Activated T-cell treated with anti-CD3 and anti-CD28 coated beads, Interleukin-2, amount 50 U/mL, for 4 hours (primary cell): ENCODE measurements around the gene HNRNPR. TPM values are rescaled to one million over a fixed set of nuclear protein-coding genes. Genes with fewer than 3 reads are reported as not detected.
A peak's percentile ranks its signal among the peaks of the same experiment; 100 is the strongest.
"Not testable (repeated sequence)": the region's sequence is repeated elsewhere in the genome, so short reads cannot be mapped to it uniquely, and the experiment has no call there.

ENCODE experiments used
- ATAC-seq, 2 donors: fragments of 200-7000 bp; cut with Tn5 transposase; one replicate each; pipeline ENCODE4 v1.10.0; 2021
- DNase-seq: peaks from one replicate; pipeline ENCODE4 v3.0.0-alpha.2; 2020
- H3K27me3 Mint-ChIP-seq: one replicate; pipeline ENCODE4 v1.8.0; 2021; ENCODE audit warnings: low read depth, mixed read lengths
- H3K36me3 Mint-ChIP-seq: one replicate; pipeline ENCODE4 v1.8.0; 2022; ENCODE audit warnings: mixed read lengths; ENCODE audit not compliant: insufficient read depth
- H3K4me1 Mint-ChIP-seq: one replicate; pipeline ENCODE4 v1.8.0; 2021; ENCODE audit warnings: low read depth, mixed read lengths
- H3K4me3 Mint-ChIP-seq: one replicate; pipeline ENCODE4 v1.8.0; 2021; ENCODE audit warnings: mild to moderate bottlenecking, moderate library complexity, mixed read lengths
- H3K9me3 Mint-ChIP-seq: one replicate; pipeline ENCODE4 v1.8.0; 2021; ENCODE audit warnings: mixed read lengths
- total RNA-seq, 3 donors: library from RNA; stranded (reverse); gene quantifications; one replicate each; pipeline ENCODE4 v1.2.1, GENCODE V29; 2021

Gene HNRNPR
- 100 to 1,000 TPM; 253 to 269 (median 254) TPM for total RNA-seq

DNA sequence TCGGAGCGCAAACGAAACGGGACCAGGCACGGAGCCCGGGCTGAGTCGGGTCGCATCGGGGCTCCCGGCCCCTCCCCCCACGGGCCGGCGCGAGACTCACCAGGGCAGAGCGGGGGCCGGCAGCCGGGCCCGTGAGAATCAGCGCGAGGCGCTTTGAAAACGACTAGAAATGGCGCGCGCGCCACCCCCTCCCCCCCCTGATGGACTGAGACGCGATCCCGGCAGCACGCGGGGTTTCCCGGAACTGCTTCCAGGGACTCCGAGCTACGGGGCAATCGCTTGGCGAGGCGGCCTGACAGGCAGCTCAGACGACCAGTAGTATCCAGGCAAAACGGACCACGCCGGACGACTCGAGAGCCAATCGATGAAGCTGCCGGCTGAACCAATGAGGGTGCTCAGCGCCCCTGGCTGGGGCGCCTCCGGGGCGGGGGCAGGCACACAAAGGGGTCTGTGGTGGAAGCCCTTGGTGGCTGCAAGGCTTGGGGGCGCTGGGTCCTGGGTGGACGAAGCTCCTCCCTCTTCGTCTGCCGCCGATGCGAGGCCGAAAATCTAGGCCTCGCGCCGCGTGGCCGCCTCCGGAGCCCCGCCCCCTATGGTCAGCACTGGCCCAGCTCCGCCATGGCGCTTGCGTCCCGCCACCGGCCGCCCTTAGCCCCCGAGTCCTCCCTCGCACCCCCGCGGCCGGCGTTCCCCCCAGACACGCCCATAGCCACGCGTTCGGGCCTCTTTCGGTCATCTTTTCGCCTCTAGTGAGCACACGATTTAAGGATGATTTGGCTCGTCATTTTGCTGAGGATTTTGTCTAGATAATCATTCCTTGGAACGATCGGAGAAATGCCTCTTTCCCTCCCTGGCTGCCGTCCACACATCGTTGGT lies at the start of gene HNRNPR:
Gene HNRNPR, minus strand, starts transcription at position 174 of the 876 bp plus-strand sequence. CDS start 3,276 bp downstream, outside the sequence.
- H3K36me3 Mint-ChIP-seq: peaks cover 11% of the 10 kb centered on the region
- peak; percentile 98 for DNase-seq
- H3K9me3 Mint-ChIP-seq: no peaks in the 10 kb centered on the region
- peak; percentile 96 to 97 for ATAC-seq
- H3K4me1 Mint-ChIP-seq: peaks cover 40% of the 10 kb centered on the region
- H3K27me3 Mint-ChIP-seq: no peaks in the 10 kb centered on the region
- peak within 1 kb of the TSS; percentile 90 for H3K4me3 Mint-ChIP-seq

DNA sequence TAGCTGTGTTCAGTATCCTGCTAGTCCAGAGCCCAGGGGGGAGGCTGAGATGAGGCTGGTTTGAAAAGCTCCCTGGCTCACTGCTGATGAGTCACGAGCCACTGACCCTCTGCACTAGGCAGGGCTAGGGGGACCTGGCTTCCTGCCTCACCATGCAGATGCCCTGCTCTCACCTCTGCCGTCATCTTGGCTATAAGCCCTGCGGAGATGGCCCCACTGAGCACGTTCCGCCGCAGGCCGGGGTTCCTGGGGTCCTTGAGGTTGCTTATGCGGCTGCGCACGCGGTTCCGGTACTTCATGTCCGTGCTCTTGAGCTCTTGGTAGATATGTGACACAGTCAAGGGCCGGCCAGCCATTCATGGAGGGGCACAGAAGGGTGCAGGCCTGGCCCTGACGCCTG lies 49.6 kb upstream of the HNRNPR start:
- Mint-ChIP-seq H3K4me3 (no peak overlapping the region), H3K36me3 (peaks cover 9% of the 10 kb centered on the region), H3K9me3 (no peaks in the 10 kb centered on the region), H3K27me3 (no peaks in the 10 kb centered on the region), H3K4me1 (no peaks in the 10 kb centered on the region)
- DNase-seq: no peak
- ATAC-seq: no peak

DNA sequence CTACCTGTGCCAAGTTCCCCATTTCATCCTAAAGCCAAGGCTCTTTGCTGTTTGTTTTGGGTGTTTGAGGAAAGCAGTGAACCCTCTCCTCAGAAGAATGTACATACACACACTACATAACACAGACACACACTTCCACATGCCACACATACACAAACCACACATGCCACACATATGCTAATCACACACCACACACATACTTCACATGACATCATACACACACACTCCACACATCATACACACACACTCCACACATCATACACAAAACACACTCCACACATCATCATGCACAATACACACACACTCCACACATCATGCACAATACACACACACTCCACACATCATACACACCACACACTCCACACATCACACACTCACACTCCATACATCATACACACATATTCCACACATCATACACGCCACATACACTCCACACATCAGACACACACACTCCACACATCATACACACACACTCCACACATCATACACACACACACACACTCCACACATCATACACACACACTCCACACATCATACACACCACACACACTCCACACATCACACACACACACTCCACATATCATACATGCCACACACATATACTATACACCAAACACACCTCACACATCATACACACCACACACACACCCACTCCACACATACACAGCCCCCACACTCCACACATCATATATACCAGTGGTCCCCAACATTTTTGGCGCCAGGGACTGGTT lies 48.2 kb upstream of the HNRNPR start:
- Mint-ChIP-seq H3K9me3 (no peaks in the 10 kb centered on the region), H3K4me3 (no peak overlapping the region), H3K4me1 (no peaks in the 10 kb centered on the region), H3K27me3 (no peaks in the 10 kb centered on the region), H3K36me3 (peaks cover 9% of the 10 kb centered on the region)
- ATAC-seq: no peak
- DNase-seq: no peak

DNA sequence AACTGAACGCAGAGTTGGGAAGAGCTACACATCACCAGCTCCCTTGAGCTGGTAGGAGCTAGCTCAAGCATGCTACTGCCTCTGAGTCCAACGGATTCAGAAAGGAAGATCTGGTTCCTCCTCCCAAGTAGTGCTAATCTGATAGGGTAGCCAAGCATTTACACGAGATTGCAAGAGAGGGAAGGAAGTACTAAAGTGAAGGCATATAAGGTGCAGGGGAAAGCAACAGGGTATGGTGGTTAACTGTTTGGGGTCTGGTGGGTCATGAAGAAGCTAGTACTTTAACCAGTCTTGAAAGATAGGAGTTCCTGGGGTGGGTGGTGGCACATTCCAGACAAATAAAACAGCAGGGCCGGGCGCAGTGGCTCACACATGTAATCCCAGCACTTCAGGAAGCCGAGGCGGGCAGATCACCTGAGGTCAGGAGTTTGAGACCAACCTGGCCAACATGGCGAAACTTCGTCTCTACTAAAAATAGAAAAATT lies 45.8 kb upstream of the HNRNPR start:
- peaks cover 9% of the 10 kb centered on the region for H3K36me3 Mint-ChIP-seq
- ATAC-seq: no peak
- H3K4me1 Mint-ChIP-seq: no peaks in the 10 kb centered on the region
- no peaks in the 10 kb centered on the region for H3K9me3 Mint-ChIP-seq
- no peaks in the 10 kb centered on the region for H3K27me3 Mint-ChIP-seq
- H3K4me3 Mint-ChIP-seq: no peak overlapping the region
- no peak for DNase-seq

DNA sequence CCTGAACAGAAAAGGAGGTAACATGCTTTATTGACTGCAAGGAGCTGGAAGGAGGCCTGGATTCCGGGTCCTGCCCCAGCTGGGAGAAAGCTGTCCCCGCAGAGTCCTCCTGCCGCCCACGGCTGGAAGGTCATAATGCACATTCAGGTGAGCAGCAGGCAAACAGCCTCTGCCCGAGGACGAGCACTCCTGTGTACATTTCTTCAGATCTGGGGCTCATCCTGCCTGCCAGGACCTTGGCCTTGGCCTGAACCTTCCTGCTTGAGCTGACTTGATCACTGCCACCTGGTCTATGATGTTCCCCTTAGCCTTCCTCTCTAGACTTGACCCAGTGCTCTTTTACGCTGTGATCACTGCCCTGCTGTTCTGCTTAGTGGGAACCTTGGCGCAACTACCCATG lies 43.4 kb upstream of the HNRNPR start:
- no peak for ATAC-seq
- Mint-ChIP-seq H3K27me3 (no peaks in the 10 kb centered on the region), H3K4me1 (no peaks in the 10 kb centered on the region), H3K36me3 (no peaks in the 10 kb centered on the region), H3K4me3 (no peak overlapping the region), H3K9me3 (no peaks in the 10 kb centered on the region)
- no peak for DNase-seq

DNA sequence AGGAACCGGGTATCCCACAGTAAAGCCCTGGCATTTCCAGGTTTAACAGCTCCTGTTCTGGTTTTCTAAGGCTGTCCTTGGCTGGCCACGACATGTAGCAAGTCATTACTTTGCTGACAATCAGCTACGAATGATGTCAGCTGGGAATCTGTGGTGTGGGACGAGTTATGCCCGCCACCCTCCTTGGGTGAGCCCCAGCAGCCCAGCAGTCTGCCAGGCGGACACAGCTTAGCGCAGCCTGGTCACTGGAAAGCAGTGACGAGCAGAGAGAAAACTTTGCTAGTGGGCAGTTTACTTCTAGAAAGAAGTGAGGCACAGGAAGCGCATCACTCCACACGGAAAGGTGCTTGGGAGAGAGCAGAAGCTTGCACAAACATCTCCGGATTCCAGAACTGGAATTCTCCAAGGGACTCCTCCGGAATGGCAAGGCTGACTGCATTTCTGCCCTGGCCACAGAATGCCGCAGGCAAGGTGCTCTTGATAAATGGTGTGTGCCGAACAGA lies 41.1 kb upstream of the HNRNPR start:
- H3K9me3 Mint-ChIP-seq: no peaks in the 10 kb centered on the region
- no peak for DNase-seq
- no peak overlapping the region for H3K4me3 Mint-ChIP-seq
- ATAC-seq: no peak
- peaks cover 8% of the 10 kb centered on the region for H3K36me3 Mint-ChIP-seq
- no peaks in the 10 kb centered on the region for H3K27me3 Mint-ChIP-seq
- H3K4me1 Mint-ChIP-seq: no peaks in the 10 kb centered on the region

DNA sequence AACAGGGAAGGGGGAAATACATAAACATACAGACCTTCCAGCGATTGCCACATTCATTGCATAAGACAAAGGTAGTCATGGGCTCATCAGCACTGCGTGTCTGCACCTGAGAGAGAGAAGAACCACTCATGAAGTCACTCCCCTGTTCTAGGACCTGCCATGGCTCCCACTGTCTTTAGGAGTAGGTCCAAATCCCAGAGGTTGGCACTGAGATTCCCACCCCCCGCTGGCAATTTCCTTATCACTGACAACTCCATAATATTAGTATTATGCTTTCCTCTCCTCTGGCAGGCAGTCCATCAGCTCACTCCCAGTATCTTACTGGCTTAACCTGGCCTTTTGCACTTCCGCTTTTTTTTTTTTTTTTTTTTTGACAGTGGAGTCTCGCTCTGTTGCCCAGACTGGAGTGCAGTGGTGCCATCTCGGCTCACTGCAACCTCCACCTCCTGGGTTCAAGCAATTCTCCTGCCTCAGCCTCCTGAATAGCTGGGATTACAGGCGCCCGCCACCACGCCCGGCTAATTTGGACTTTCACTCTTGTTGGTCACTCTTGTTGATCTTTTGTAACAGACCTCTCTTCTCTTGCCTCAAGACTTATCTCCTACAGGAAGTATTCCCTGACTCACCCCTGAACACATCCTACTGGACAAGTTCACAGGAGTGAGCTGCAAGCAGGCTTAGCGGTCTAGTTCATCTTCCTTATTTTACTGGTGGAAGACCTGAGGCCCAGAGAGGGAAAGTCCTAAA lies 40.4 kb upstream of the HNRNPR start:
- no peaks in the 10 kb centered on the region for H3K9me3 Mint-ChIP-seq
- H3K36me3 Mint-ChIP-seq: peaks cover 8% of the 10 kb centered on the region
- no peaks in the 10 kb centered on the region for H3K27me3 Mint-ChIP-seq
- DNase-seq (no peak), ATAC-seq (no peak)
- no peaks in the 10 kb centered on the region for H3K4me1 Mint-ChIP-seq
- no peak overlapping the region for H3K4me3 Mint-ChIP-seq

DNA sequence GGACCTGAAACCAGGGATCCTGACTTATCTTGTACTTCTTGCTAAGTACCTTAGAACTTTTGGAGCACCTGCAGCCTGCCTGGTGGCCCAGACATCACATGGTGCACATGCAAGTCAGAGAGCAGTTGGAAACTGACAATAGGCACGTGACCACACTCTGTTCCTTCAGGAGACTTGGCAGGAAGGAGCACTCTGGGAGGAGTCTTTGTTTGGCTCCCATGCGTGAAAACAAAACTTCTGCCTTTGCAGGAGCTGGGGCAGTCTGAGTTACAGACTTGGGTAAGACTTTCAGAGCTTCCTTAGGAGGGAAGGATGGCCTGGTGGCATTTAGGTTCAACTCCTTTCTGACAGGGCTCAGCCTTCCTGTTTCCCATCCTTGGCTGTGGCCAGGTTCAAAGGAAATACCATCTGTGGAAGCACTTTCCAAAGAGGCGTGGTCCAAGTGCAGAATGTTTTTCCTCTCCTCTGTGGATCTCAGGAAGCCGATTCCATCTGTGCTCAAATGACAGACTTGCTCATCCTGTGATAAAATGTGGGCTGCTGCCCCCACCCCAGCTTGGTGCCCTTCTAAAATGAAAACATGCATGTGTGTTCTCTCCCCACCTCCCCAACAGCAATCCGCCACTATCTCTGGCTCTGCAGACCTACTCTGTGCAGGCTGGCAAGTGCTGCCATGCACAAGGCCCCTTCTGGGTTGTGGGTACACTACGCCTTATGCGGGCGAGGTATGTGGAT lies 39.7 kb upstream of the HNRNPR start:
- DNase-seq (no peak), ATAC-seq (no peak)
- Mint-ChIP-seq H3K4me1 (no peaks in the 10 kb centered on the region), H3K4me3 (no peak overlapping the region), H3K27me3 (no peaks in the 10 kb centered on the region), H3K36me3 (peaks cover 8% of the 10 kb centered on the region), H3K9me3 (no peaks in the 10 kb centered on the region)

DNA sequence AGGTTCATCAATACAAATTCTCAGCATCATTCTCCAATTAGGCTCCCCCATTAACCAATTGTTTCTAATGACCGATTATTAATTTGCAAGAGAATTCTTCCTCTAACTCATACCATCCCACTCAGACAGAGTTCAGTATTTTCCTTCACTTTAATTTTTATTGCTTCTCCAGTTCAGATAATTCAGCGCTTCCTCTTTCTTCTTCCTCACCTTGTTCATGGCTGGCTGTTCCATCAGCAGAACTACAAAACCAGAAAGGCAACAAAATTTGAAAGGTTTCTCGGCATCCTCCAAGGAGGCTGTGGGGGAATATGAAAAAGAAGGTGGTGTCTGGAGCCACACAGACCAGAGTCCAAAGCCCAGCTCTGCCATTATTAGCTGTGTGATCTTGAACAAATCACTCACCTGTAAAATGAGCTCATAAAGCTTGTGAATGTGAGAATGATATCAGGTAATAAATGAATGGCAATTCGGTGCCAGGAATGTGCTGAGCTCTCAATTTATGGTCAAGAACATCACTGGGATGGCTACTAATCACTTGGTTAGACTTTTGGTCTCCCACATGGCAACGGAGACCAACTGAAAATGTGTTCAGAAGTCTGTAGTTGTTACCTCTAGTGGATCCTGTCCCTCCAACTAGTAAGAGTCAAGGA lies 37.3 kb upstream of the HNRNPR start:
- ATAC-seq: no peak
- Mint-ChIP-seq H3K4me1 (no peaks in the 10 kb centered on the region), H3K27me3 (no peaks in the 10 kb centered on the region), H3K36me3 (peaks cover 8% of the 10 kb centered on the region), H3K9me3 (no peaks in the 10 kb centered on the region), H3K4me3 (no peak overlapping the region)
- DNase-seq: no peak

DNA sequence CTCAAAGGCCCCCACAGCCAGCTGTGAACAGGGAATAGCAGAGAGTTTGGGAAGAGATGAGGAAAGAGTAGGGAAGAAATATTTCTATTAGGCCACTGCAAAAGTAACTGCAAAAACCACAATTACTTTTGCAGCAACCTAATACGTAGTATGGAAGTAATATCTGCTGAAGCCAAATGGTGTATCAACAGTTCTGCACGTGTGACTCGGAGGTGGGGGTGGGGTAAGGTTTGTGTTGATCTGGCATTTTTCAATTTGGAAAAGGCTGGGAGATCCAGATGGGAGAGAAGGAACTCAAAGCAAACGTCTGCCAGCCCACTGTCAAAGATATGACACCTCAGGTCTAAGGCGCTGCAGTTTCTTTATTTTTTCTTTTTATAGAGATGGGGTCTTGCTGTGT lies 36.6 kb upstream of the HNRNPR start:
- H3K4me1 Mint-ChIP-seq: no peaks in the 10 kb centered on the region
- H3K9me3 Mint-ChIP-seq: no peaks in the 10 kb centered on the region
- DNase-seq (no peak), ATAC-seq (no peak)
- no peaks in the 10 kb centered on the region for H3K27me3 Mint-ChIP-seq
- H3K4me3 Mint-ChIP-seq: no peak overlapping the region
- H3K36me3 Mint-ChIP-seq: peaks cover 8% of the 10 kb centered on the region

DNA sequence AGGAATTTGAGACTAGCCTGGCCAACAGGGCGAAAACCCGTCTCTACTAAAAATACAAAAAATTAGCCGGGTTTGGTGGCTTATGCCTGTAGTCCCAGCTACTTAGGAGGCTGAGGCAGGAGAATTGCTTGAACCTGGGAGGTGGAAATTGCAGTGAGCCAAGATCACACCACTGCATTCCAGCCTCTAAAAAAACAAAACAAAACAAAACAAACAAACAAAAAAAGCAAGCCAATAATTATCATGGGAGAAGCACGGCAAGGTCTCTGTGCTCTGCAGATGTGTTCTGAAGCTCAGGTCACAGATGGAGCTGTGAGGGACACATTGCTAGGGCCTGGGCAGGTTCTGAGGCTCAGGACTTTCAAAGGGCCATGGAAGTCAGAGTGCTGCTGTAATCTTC lies 36.2 kb upstream of the HNRNPR start:
- not testable (repeated sequence) for H3K9me3 Mint-ChIP-seq, H3K4me1 Mint-ChIP-seq, H3K4me3 Mint-ChIP-seq, ATAC-seq, DNase-seq, H3K36me3 Mint-ChIP-seq, H3K27me3 Mint-ChIP-seq

DNA sequence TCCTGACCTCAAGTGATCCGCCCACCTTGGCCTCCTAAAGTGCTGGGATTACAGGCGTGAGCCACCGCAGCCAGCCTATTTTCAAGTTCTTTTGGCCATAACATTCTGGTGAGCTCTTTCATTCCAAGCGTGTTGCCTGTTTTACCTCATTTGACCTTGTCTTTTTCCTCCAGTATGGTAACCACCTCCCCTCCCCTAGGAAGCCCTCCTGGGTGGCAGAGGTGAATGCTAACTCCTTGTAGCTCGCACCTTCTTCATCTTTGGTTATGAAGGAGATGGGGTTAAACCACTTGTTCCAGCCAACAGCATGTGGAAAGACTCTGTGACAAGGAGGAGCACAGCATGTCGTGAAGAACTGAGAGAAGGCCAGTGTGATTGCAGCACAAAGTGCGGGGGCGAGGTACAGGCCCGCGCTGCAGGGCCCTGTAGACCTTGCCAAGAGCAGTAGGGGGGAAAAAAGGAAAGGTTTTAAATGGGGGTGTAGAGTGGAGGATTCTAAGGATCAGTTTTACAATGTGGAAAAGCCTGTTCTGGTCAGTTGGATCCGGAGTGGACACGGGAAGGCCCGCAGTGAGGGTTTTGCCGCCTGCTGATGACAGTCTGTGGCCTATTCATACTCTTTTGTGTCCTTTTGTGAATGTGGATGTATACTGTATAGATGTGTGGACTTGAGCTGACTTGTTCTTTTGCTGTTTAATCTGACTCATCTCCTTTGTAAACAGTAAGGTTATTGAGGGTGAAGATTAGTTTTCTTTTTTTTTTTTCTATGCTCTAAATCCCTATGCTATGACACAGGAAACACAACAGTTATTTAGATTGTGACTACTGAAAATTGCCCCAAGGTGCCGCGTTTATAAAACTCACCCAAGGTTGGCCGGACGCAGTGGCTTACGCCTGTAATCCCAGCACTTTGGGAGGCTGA lies 33.1 kb upstream of the HNRNPR start:
- DNase-seq (no peak), ATAC-seq (no peak)
- H3K27me3 Mint-ChIP-seq: no peaks in the 10 kb centered on the region
- H3K4me3 Mint-ChIP-seq: no peak overlapping the region
- H3K4me1 Mint-ChIP-seq: no peaks in the 10 kb centered on the region
- H3K9me3 Mint-ChIP-seq: no peaks in the 10 kb centered on the region
- H3K36me3 Mint-ChIP-seq: peaks cover 8% of the 10 kb centered on the region
